ENCODE data around the gene SLC2A1. TPM values are rescaled to one million over a fixed set of nuclear protein-coding genes. Genes with fewer than 3 reads are reported as not detected.

Gene SLC2A1
- total and polyA plus RNA-seq, 9 of the 15 experiments (the other 6 are each of a cell fraction or from before 2014, with no cell fraction given), result 12.6 to 153 (median 48.0) TPM

- TF ChIP-seq, protein P1, sequence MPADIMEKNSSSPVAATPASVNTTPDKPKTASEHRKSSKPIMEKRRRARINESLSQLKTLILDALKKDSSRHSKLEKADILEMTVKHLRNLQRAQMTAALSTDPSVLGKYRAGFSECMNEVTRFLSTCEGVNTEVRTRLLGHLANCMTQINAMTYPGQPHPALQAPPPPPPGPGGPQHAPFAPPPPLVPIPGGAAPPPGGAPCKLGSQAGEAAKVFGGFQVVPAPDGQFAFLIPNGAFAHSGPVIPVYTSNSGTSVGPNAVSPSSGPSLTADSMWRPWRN (IDR thresholded peaks at IDR 0.05; ENCODE audit: low read depth), result no peak
- TF ChIP-seq RBM14 (IDR thresholded peaks at IDR 0.05; ENCODE audit: borderline replicate concordance, insufficient read depth, low read depth, low read length) (no peak), ZBTB5 (IDR thresholded peaks at IDR 0.05) (no peak), TAF9B (IDR thresholded peaks at IDR 0.05; ENCODE audit: partially characterized antibody) (no peak), LARP7 (IDR thresholded peaks at IDR 0.05) (no peak), MCM5 (IDR thresholded peaks at IDR 0.05; ENCODE audit: low read depth) (no peak), NFIX (CRISPR knock-in tag; IDR thresholded peaks at IDR 0.05; ENCODE audit: low read depth) (no peak), FOXA1 (IDR thresholded peaks at IDR 0.05; ENCODE audit: borderline replicate concordance) (no peak), ZNF586 (CRISPR knock-in tag; conservative IDR thresholded peaks at IDR 0.05) (no peak), BDP1 (IDR thresholded peaks at IDR 0.05; ENCODE audit: insufficient read depth, insufficient read length) (no peak), SIN3A (IDR thresholded peaks at IDR 0.05; ENCODE audit: borderline replicate concordance in 2 of 2, control insufficient read depth in 1 of 2, low read depth in 2 of 2, low read length in 2 of 2) (peak; percentile 90 to 97; a peak in 3 of 4 replicates), NR4A1 (CRISPR knock-in tag; IDR thresholded peaks at IDR 0.05) (no peak), NR4A1 (tag; IDR thresholded peaks at IDR 0.05) (no peak), ETV1 (tag; conservative IDR thresholded peaks at IDR 0.05; ENCODE audit: low read depth) (peak; percentile 64; the same call in 1 of the 2 replicates), BRCA1 (IDR thresholded peaks at IDR 0.05) (no peak), BRCA1 (CRISPR knock-in tag; IDR thresholded peaks at IDR 0.05) (no peak), ZNF24 (IDR thresholded peaks at IDR 0.05) (0 out of 2 replicates have a peak, but pooled peaks have one; percentile 17), NELFE (IDR thresholded peaks at IDR 0.05; ENCODE audit: insufficient read depth, insufficient read length) (no peak), ARHGAP35 (IDR thresholded peaks at IDR 0.05; ENCODE audit: partially characterized antibody) (no peak), CSDE1 (IDR thresholded peaks at IDR 0.05) (no peak), ZNF253 (CRISPR knock-in tag; conservative IDR thresholded peaks at IDR 0.05) (no peak), SNIP1 (IDR thresholded peaks at IDR 0.05; ENCODE audit: low read depth) (no peak)
- TF ChIP-seq, protein P2, sequence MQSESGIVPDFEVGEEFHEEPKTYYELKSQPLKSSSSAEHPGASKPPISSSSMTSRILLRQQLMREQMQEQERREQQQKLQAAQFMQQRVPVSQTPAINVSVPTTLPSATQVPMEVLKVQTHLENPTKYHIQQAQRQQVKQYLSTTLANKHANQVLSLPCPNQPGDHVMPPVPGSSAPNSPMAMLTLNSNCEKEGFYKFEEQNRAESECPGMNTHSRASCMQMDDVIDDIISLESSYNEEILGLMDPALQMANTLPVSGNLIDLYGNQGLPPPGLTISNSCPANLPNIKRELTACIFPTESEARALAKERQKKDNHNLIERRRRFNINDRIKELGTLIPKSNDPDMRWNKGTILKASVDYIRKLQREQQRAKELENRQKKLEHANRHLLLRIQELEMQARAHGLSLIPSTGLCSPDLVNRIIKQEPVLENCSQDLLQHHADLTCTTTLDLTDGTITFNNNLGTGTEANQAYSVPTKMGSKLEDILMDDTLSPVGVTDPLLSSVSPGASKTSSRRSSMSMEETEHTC (IDR thresholded peaks at IDR 0.05), result no peak
- TF ChIP-seq, protein P3, sequence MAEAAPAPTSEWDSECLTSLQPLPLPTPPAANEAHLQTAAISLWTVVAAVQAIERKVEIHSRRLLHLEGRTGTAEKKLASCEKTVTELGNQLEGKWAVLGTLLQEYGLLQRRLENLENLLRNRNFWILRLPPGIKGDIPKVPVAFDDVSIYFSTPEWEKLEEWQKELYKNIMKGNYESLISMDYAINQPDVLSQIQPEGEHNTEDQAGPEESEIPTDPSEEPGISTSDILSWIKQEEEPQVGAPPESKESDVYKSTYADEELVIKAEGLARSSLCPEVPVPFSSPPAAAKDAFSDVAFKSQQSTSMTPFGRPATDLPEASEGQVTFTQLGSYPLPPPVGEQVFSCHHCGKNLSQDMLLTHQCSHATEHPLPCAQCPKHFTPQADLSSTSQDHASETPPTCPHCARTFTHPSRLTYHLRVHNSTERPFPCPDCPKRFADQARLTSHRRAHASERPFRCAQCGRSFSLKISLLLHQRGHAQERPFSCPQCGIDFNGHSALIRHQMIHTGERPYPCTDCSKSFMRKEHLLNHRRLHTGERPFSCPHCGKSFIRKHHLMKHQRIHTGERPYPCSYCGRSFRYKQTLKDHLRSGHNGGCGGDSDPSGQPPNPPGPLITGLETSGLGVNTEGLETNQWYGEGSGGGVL (CRISPR knock-in tag; IDR thresholded peaks at IDR 0.05), result no peak
Measured at GRCh38 chr1:42952303-42953001, 6.2 kb downstream of the SLC2A1 start (continued).
